Measurements from ENCODE around the gene AMOTL1. TPM values are rescaled to one million over a fixed set of nuclear protein-coding genes. Genes with fewer than 3 reads are reported as not detected.
"Not testable (repeated sequence)": the region's sequence is repeated elsewhere in the genome, so short reads cannot be mapped to it uniquely, and the experiment has no call there.

Gene AMOTL1
- total RNA-seq, 1 donor from 2014 or later, result 46.3 TPM

DNA sequence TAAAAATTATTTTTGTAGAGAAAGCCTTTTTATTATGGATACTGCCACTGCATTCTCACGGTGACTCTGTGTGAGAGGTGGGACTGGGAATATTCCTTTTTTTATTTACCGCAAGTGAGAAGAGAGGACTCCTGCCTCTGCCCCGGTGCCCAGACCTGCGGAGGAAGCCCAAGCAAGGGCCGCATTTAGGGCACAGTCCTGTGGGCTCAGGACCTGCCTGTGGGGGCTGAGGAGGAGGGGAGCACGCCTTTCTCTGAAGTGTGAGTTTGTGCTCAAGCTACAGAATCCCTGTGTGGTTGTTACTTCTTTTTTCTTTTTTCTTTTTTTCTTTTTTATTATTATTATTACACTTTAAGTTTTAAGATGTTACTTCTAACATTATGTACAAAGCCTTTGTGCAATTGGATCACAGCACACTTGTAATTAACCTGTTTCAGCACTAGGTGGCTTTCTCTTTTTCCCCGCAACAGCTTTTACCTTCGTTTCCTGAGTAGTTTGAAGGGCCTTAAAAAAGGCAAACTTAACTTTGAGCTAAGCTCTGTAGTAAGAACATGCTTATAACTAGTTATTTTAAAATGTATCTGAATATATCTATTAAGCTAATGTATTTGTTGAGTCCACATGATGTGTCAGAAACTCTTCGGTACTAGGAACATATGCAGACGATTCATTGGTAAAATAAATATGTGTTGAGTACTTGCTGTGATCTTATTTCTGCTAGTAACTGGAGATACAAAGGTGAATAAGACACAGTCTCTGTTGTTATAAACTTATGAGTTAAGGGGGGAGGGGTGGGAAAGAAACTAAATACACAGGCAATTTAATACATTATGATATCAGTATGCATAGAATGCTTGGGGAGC is 18.3 kb downstream of the AMOTL1 start:
- intact Hi-C loops (cut with micrococcal nuclease), result no loop called here
- ATAC-seq, result peak; percentile 24

DNA sequence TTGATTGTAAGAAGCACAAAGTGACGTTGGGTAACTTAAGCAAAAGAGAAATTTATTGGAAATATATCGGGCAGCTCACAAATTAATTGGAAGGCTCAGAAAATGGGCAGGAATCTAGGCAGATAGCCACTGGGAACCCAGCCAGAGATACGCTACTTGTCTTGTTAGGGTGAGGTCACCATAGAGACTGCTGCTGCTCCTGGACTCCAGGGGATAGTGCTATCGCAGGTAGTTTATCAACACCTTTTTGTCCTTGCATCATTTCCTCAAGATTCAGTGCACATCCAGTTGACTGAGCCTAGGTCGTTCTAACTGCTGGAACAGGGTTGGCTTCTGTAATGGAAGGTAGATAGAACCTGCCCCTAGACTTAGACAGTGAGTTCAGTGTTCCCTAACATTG is 19.6 kb downstream of the AMOTL1 start:
- intact Hi-C loops (cut with micrococcal nuclease), result no loop called here
- ATAC-seq (no peak), DNase-seq (no peak)

More for the DNA sequence above, 18.3 kb downstream of the AMOTL1 start:
- DNase-seq, result no peak

DNA sequence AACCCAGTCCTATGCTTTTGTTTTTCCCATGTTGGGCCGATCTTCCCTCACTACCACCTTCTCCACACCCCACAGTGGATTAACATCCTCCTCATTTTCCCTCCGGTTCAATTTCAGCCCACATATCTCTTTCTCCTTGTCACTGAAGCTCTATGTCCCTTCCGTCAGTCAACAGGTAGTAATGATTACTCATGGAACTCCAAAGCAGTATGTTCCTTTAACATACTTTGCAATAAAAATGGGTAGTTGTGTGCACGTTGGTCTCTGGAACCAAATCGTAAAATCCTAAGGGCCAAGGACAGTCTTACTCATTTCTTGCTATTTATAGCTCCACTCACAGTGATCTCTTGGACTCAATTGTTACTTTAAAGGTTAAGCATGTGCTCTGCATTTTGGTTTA is 20.2 kb downstream of the AMOTL1 start:
- no peak for DNase-seq
- ATAC-seq, result no peak
- intact Hi-C loops (cut with micrococcal nuclease), result no loop called here

DNA sequence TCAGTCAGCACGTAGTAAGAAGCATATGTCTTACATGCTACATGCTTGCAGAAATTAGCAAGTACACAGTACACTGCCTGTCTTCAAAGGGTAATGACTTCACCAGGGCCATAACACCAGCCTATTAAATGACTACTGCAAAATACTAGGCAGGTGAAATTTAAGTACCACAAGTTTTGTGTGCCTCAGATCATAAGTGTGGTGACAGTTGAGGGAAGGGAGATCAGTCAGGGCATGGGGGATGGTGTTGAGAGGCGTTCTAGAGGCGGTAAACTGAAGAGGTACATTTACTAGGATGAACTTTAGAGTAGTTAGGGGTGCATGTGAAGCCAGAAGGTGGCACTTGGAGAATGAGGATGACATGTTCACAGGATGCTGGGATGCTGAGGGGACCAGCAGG is 22.0 kb downstream of the AMOTL1 start:
- intact Hi-C loops (cut with micrococcal nuclease), result no loop called here
- ATAC-seq, result no peak
- no peak for DNase-seq

DNA sequence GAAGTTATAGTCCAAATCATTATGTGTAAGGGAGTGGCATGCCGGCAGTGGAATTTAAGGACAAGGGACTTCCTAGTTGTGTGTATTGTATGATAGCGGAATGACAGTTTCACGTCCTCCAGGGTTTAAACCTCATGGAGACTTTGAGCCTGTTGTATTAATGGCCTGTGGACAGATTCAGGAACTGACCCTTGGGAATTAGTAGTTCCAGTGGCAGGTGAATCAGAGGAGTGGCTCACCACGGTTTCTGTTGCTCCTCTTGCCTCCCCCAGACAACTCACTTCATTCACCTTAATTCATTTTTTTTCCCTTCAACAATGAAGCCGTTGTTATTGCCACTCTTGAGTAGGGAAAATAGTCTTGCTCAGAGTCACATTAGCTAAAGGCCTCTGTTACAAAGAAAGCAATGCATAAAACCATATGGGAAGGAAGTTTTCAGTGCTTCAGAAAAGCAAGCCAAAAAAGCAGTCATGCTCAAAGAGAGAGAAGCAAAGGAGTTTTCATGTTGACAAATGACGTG is 22.6 kb downstream of the AMOTL1 start:
- ATAC-seq, result no peak
- intact Hi-C loops (cut with micrococcal nuclease), result no loop called here
- DNase-seq, result no peak

DNA sequence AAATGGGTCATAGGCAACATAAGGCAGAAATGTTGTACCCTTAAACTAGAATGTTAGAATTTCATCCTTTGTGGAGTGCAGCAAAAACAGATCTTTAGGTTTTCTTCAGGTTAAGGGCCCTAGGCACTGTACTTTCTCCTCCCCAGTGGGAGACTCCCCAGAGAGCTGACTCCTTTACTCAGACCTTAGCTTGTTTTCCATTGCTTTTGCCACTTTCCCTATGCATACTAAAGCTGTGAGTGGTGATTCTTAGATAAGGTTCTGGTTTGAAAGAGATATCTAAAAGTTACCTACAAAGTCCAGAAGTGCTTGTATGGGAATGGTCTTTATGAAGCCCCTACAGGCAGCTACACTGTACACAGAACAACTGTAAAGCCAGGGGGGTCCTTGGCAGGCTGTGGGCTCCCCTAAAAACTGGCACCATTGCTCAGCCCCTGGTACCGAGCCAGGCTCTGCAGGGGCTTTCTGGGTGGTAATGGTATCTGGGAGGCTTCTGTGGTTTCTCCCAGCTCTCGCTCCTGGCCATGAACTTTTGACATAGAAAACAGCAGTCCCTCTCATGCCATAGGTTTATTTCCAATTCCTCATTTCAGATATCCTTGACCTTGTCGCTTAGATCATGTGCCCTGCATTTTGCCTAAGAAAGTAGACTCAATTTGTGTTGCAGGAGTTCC is 23.2 kb downstream of the AMOTL1 start:
- no peak for DNase-seq
- intact Hi-C loops (cut with micrococcal nuclease), result no loop called here
- ATAC-seq, result no peak

DNA sequence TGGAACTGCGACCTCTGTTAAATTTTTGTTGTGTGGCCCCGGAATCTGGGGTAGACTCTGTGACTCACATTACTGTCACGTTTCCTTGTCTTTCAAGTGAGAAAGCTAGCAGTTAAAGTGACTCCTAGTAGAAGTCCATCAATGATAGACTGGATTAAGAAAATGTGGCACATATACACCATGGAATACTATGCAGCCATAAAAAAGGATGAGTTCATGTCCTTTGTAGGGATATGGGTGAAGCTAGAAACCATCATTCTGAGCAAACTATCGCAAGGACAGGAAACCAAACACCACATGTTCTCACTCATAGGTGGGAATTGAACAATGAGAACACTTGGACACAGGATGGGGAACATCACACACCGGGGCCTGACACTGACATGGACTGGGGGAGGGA is 23.8 kb downstream of the AMOTL1 start:
- ATAC-seq; intact Hi-C loops (cut with micrococcal nuclease); DNase-seq: not testable (repeated sequence)

DNA sequence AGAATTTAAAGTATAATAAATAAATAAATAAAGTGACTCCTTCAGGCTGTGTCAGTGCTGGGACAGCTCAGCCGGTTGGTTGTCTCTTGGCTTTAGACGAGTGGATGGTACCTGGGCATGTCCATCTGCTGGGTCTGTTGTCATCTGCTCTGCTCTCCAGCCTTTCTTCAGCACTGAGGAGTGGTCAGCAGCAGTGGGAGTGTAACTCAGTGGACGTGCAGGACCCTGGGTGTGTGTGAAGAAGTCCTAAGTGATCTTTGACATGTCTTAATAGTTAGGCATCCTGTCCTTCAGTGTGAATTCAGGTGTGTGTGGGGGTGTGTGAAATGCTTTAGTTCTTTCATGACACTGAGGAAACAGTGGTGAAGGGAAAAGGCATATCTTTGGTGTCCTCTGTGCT is 24.3 kb downstream of the AMOTL1 start:
- intact Hi-C loops (cut with micrococcal nuclease), result no loop called here
- ATAC-seq, result no peak

DNA sequence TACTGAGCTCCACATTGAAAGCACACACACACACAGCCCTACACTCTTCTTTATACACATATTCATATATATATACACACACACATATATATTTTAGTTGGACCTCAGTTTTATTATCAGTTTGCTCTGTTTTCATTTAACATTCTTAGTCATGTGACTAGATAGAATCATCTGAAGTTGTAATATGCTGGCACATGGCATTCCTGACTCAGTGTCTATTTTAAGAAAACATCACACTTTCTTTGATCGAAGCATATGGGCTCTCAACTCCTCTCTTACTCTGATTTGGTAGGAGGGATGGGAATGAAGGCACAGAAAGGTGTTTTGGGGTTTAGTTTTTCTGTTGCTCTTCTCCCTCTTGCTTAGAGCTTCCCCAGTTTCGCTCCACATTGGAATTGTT is 24.8 kb downstream of the AMOTL1 start:
- ATAC-seq, result no peak
- intact Hi-C loops (cut with micrococcal nuclease), result no loop called here
- no peak for DNase-seq

More for the DNA sequence above, 24.3 kb downstream of the AMOTL1 start:
- DNase-seq, result no peak

DNA sequence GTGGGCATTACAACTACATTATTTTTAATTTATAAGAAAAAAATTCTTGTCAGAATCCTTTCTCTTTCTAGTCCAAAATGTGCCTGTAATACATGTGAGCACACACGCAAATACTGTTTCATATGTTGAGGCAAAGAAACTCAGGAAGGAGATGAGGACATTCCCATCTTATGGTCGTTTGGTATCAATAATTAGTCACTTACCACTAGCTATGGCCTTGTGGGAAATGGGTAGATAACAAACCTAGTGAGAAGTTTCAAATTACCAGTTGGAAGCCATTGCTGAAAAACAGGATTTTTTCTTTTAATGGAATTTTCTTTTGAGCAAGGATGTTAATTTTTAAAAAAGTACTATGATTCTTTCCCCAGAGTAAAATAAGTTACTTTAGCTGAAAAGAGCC is 25.7 kb downstream of the AMOTL1 start:
- no peak for DNase-seq
- intact Hi-C loops (cut with micrococcal nuclease), result no loop called here
- no peak for ATAC-seq

DNA sequence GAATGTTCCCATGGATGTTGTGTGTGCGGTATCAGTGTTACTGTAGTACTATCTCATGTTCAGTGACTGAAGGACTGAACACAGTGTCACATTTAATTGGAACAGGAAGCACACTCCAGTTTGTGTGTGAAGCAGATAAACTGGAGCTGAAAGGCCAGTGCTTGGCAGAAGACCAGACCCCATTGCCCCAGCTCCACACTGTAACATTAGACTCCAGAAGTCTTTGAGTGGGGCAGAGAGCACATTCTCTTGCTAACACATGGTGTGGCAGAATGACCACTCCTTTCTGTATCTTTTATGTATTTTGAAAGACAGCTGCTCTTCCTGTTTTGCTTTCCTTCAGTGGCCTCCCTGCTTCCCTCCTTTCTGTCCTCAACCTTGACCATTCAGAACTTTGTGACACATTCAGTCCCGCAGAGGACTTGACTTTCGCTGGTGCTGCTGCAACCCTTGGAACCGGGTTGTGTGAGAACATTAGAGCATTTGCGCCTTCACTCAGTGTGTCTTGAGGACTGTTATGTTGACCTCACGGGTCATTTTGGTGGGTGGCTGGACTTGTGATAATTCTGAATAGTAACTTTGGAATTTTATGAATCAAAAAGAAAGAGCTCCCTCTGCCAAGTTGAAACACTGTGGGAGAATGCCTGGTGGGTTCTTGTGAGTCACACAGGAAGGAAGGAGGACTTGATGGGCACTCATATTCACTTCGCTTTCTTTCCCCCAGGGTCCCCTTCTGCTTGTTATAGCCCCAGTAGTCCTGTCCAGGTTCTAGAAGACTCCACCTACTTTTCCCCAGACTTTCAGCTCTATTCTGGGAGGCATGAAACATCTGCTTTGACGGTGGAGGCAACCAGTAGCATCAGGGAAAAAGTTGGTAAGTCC is 26.4 kb downstream of the AMOTL1 start:
- intact Hi-C loops (cut with micrococcal nuclease), result no loop called here
- peak; percentile 93 for ATAC-seq
- DNase-seq, result peak; percentile 72

DNA sequence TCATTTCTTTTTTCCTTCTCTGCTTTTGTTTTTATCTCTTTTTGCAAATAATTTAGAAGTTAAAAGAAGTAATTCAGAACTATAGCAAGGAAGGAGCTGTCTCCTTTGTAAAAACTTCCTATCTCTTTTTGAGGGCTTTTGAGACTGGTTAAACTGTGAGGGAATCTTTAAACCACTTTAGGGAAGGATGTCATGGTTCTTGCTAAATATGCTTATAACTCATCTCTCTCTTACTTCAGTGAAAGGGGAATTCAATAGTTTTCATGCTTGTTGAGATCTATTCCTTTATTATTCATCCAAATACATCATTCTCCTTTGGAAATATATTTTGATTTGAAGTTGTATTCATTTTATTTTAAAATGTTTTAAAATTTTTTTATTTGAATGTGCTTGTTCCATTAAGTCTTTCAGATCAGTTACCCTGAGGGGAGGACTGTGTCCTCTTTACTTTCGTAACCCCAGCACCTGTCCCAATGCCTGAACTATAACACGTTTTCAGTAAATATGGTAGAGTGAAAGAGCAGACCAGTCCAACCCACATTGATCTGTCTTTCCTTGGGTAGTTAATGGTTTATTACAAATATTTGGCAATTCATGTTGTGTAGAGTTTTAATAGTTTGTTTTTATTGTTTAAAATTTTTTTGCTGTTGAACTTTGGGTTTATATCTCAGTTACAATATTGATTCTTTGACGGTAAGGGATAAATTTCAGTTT is 27.5 kb downstream of the AMOTL1 start:
- intact Hi-C loops (cut with micrococcal nuclease), result no loop called here
- ATAC-seq, result no peak
- DNase-seq, result no peak

DNA sequence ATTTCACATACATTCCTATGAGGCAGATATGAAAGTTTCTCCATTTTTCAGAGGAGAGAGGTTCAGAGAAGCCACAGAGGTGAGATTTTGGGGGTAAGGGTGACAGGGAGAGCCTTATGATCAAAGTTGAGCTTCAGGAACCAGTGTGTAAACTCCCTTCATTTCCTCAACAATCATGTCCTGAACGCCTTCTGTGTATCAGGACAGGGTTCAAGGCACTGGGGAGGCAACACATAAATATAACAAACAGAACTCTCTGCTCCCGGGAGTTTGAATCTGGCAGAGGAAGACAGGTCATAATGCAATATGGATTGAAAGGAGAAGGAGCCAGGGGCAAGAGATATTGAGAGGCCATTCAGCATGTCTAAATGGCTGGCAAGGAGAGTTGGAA is 28.0 kb downstream of the AMOTL1 start:
- DNase-seq (no peak), ATAC-seq (no peak)
- intact Hi-C loops (cut with micrococcal nuclease), result no loop called here

DNA sequence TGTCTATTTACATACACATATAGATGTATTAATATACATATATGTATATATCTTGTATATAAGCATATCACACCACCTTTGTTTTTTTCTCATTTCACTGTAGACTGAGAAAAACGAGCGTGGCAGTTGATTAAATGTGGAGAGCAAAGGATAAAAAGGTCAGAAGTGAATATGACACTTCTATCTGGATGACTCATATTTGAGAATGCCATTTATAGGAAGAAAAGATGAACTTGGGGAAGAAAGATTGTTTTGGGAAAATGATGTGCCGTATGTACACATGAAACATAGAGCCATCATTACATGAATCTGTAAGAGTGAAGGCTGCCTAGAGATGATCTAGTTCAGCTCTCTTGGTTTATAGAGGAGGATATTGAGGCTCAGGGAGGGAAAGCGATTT is 28.7 kb downstream of the AMOTL1 start:
- DNase-seq, result no peak
- intact Hi-C loops (cut with micrococcal nuclease), result no loop called here

DNA sequence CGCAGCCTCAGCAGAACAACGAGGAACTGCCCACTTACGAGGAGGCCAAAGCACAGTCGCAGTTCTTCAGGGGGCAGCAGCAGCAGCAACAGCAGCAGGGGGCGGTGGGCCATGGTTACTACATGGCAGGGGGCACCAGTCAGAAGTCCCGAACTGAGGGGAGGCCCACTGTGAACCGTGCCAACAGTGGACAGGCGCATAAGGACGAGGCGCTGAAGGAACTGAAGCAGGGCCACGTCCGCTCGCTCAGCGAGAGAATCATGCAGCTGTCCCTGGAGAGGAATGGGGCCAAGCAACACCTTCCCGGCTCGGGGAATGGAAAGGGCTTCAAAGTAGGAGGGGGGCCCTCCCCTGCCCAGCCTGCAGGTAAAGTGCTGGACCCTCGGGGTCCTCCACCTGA is 31.6 kb downstream of the AMOTL1 start:
- intact Hi-C loops (cut with micrococcal nuclease), result no loop called here
- ATAC-seq, result no peak

More for the DNA sequence above, 28.7 kb downstream of the AMOTL1 start:
- ATAC-seq, result no peak

DNA sequence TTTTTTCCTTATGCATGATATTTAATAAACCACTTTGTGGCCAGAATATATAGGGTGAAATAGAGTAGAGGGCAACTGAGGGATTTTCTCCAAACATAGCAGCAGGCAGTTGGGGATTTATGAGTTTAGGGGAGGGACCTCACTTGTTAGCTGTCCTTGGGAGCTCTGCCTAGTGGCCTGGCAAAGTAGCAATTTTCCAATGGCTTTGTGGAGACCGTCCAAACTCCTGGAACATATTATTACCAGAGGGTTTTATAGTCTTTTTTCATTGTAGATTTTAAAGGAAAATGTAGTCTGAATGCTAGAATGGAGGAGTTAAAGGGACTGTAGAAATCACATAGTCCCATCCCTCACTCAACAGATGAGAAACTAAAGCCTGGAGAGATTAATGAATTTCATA is 32.3 kb downstream of the AMOTL1 start:
- no peak for DNase-seq
- ATAC-seq, result peak; percentile 81
- intact Hi-C loops (cut with micrococcal nuclease), result no loop called here

More for the DNA sequence above, 31.6 kb downstream of the AMOTL1 start:
- no peak for DNase-seq

DNA sequence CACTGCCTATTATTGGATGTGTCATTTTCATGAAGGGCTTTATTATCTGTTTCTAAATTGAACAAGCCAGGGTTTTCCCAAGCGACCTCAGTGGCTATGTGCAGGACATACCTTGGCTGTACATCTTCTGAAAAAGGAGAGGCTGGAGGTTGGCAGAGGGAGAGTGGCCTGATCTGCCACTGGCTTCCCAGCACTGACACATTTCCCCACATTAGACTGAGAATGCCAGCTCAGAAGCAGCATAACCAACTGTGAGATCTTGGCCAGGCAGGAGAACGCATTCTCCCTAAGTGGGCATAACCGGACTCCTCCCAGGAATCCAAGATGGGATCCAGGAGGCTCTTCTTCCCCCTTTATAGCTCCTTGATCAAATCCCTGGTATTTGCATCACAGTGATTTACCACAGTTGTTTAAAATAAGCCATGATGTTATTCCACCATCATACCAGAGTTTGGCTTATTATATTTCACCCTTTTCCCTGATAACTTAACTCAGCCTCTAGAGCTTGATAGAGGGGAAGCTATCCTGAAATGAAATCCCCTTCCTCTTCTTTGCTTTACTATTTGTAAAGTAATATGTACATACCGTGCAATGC is 33.8 kb downstream of the AMOTL1 start:
- intact Hi-C loops (cut with micrococcal nuclease), result no loop called here
- ATAC-seq (peak; percentile 72), DNase-seq (no peak)

DNA sequence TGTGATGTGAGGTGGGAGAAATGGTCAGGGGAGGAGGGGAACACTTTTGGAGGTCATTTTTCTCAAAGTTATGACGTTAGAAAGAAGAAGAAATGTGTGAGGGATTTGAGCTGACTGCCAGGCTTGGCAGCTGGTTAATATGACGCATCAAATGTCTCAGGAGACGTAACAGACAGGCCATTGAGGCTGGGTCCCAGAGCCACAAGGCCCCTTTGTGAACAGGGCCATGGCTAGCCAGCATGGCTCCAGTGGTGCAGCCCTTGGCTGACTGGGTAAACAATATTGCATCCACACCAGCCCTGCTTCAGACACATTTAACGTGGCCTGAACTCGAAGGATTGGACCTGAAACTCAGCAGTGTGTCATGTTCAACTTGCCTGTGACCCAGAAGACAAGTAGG is 34.3 kb downstream of the AMOTL1 start:
- intact Hi-C loops (cut with micrococcal nuclease), result no loop called here
- peak; percentile 17 for ATAC-seq
- no peak for DNase-seq

DNA sequence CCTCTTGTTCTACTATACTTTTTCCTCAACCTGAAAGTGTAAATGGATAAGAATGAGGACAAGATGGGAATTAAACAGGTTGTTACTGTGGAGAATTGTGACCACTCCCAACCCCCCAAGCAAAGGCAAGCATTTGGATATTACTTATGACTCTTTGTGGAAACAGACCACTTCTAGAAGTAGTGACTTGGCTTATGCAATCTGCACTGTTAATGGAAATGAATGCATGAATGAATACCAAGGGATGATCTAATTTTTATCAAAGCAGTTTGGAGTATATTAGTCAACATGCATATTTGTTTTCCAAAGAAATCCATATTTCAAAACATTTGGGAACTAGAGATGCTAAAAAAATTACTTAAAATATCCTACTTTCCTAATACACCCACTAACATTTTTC is 35.3 kb downstream of the AMOTL1 start:
- DNase-seq (no peak), ATAC-seq (no peak)
- intact Hi-C loops (cut with micrococcal nuclease), result no loop called here

Data from left ventricle myocardium superior (tissue), 1 donor.